Measurements from ENCODE around the gene PTPRK. TPM values are rescaled to one million over a fixed set of nuclear protein-coding genes. Genes with fewer than 3 reads are reported as not detected.
A peak's percentile ranks its signal among the peaks of the same experiment; 100 is the strongest.

PTPRK gene
- total RNA-seq (2014; rRNA removed; shearing (Covaris generic)): 46.1 and 56.4 TPM in 2 replicates
- polyA plus RNA-seq (2016; fragmentation: Nextera tagmentation; extraction: Ambion mirVana): 20.7 and 26.9 TPM in 2 replicates
- long read RNA-seq, partial matches to known transcripts: 4 of 7 reads
- long read RNA-seq, other reads (novel, unspliced or antisense): 1 of 7 reads

GRCh38 chr6:128520436-128521281 lies at the start of gene PTPRK:
TSS of gene PTPRK (minus strand) at chr6:128520599. CDS start at chr6:128520358, 241 bp downstream.
- Histone ChIP-seq H3K4me1 (ENCODE audit: insufficient read depth) (peaks cover 22% of the 10 kb centered on the region), H2AFZ (peak within 1 kb of the TSS; percentile 81), H3K27me3 (ENCODE audit: insufficient read depth) (peaks cover 7% of the 10 kb centered on the region; the same call in 1 of the 2 replicates), H3K9me2 (ENCODE audit: insufficient read depth) (no peaks in the 10 kb centered on the region), H3K27ac (ENCODE audit: low read depth) (peak within 1 kb of the TSS; percentile 94), H3K4me3 (peak within 1 kb of the TSS; percentile 92), H3K79me2 (replicated peaks; ENCODE audit: insufficient read depth) (peaks cover 41% of the 10 kb centered on the region), H3K4me2 (peak within 1 kb of the TSS; percentile 92), H3F3A (replicated peaks; ENCODE audit: low read depth) (0 out of 2 replicates have a peak, but pooled peaks cover 2% of the 10 kb centered on the region), H3K36me3 (ENCODE audit: insufficient read depth) (no peaks in the 10 kb centered on the region), H4K20me1 (replicated peaks; ENCODE audit: insufficient read depth) (peaks cover 23% of the 10 kb centered on the region; the same call in 1 of the 2 replicates)
- TF ChIP-seq POLR2AphosphoS5 (IDR thresholded peaks at IDR 0.05; ENCODE audit: low read depth): peak; percentile 91
- TF ChIP-seq JUNB (IDR thresholded peaks at IDR 0.05; ENCODE audit: unreplicated experiment): no peak
- TF ChIP-seq CTCF (conservative IDR thresholded peaks at IDR 0.05; ENCODE audit: low read depth in 2 of 2): peak in 1 of 2 experiments; percentile 41; a peak in 2 of 4 replicates
- peak; percentile 82 for TF ChIP-seq CREB1 (CRISPR knock-in tag; IDR thresholded peaks at IDR 0.05; ENCODE audit: low read depth)
- Mint-ChIP-seq H3K27ac (peak within 1 kb of the TSS; percentile 97), H3K9me3 (no peaks in the 10 kb centered on the region; the same call in 2 of the 3 replicates), H3K36me3 (ENCODE audit: low read depth) (no peaks in the 10 kb centered on the region), H3K27me3 (ENCODE audit: insufficient read depth, low read depth, poor library complexity) (peaks cover 12% of the 10 kb centered on the region), H3K4me1 (peaks cover 40% of the 10 kb centered on the region), H3K4me3 (peak within 1 kb of the TSS; percentile 88)
- ATAC-seq (peak; percentile 79), DNase-seq (ENCODE audit: low spot score) (peak; percentile 95)

GRCh38 chr6:128567029-128567428 lies 46.6 kb upstream of the PTPRK start:
- Histone ChIP-seq H3K4me2 (no peak overlapping the region), H4K20me1 (replicated peaks; ENCODE audit: insufficient read depth) (no peaks in the 10 kb centered on the region), H3K4me1 (ENCODE audit: insufficient read depth) (no peaks in the 10 kb centered on the region; the same call in 1 of the 2 replicates), H3F3A (replicated peaks; ENCODE audit: low read depth) (no peaks in the 10 kb centered on the region), H3K4me3 (no peak overlapping the region), H2AFZ (no peak overlapping the region), H3K9me2 (ENCODE audit: insufficient read depth) (no peaks in the 10 kb centered on the region), H3K27ac (ENCODE audit: low read depth) (no peak overlapping the region), H3K36me3 (ENCODE audit: insufficient read depth) (no peaks in the 10 kb centered on the region), H3K27me3 (ENCODE audit: insufficient read depth) (no peaks in the 10 kb centered on the region), H3K79me2 (replicated peaks; ENCODE audit: insufficient read depth) (no peaks in the 10 kb centered on the region)
- peaks cover 4% of the 10 kb centered on the region; the same call in 1 of the 3 replicates for H3K9me3 Mint-ChIP-seq
- no peak overlapping the region for H3K4me3 Mint-ChIP-seq
- peaks cover 1% of the 10 kb centered on the region for H3K27me3 Mint-ChIP-seq (ENCODE audit: insufficient read depth, low read depth, poor library complexity)
- H3K4me1 Mint-ChIP-seq: peaks cover 11% of the 10 kb centered on the region
- no peak for DNase-seq (ENCODE audit: low spot score)
- no peak for ATAC-seq
- no peak overlapping the region for H3K27ac Mint-ChIP-seq
- no peaks in the 10 kb centered on the region for H3K36me3 Mint-ChIP-seq (ENCODE audit: low read depth)
- TF ChIP-seq REST (IDR thresholded peaks at IDR 0.05; ENCODE audit: unreplicated experiment) (no peak), NANOG (IDR thresholded peaks at IDR 0.05; ENCODE audit: borderline replicate concordance) (no peak), POLR2AphosphoS5 (IDR thresholded peaks at IDR 0.05; ENCODE audit: low read depth) (no peak), CTCF (conservative IDR thresholded peaks at IDR 0.05; ENCODE audit: low read depth in 2 of 2) (no peak), ZNF331 (CRISPR knock-in tag; IDR thresholded peaks at IDR 0.05; ENCODE audit: low read depth) (no peak), ZNF114 (CRISPR knock-in tag; IDR thresholded peaks at IDR 0.05) (no peak), ETS1 (IDR thresholded peaks at IDR 0.05) (no peak), EZH2 (IDR thresholded peaks at IDR 0.05; ENCODE audit: low read depth, unreplicated experiment) (no peak), STAT1 (IDR thresholded peaks at IDR 0.05; ENCODE audit: unreplicated experiment) (no peak)
